AG04449 (cell line): Measurements from ENCODE around the gene KCNJ6.

Experiments
- CTCF ChIA-PET: fragments of 350-600 bp; formaldehyde crosslinking; extraction: SDS; loops from one replicate; lab custom pipeline; 2021; ENCODE audit warnings: antibody characterized with exemption; lab: Yijun Ruan, JAX
- POLR2A ChIA-PET: fragments of 400-600, 350-600 bp; formaldehyde crosslinking; extraction: SDS; loops from one replicate; lab custom pipeline; 2020; ENCODE audit warnings: antibody characterized with exemption, inconsistent platforms; lab: Yijun Ruan, JAX
- DNase-seq: peaks from one replicate; pipeline ENCODE4 v3.0.0-alpha.2; 2010; ENCODE audit warnings: low read depth, low spot score
- H3K4me3 ChIP-seq: 2 replicates; pipeline ENCODE4 v1.5.1; 2011; ENCODE audit warnings: low read depth, mild to moderate bottlenecking, control low read depth, low read length
- TF ChIP-seq, protein P1 (sequence below): IDR thresholded peaks from one replicate; pipeline ENCODE4 v1.5.1; 2011; ENCODE audit warnings: mild to moderate bottlenecking, moderate library complexity, low read length, control low read depth, inconsistent platforms; ENCODE audit not compliant: insufficient read depth; ENCODE audit errors: missing control alignments

The KCNJ6 gene

DNA sequence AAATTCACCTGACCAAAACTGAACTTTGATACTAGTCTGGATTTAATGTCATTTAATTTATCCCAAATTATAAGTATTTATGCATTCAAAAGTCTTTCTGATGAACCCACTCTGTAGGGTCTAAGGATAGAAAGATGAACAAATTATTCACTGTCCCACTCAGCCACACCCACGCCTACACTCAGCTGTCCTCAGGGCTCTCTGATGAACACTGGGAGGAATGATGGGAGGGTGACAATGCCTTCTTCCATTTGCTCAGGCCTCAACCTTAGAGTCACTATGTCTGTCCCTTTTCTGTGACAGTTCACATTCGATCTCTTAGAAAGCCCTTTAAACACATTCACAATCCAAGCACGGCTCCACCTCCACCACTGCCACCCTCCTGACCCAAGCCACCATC is 41.8 kb downstream of the KCNJ6 start:
- ChIA-PET CTCF (interaction anchor here (0.7 to 5.8 kb wide), 5 partner anchors 9 to 162 kb away, joined by 3 to 29 read pairs (median 3); no protein-coding TSS in a partner anchor), POLR2A (no interaction called here)
- TF ChIP-seq, protein P1, sequence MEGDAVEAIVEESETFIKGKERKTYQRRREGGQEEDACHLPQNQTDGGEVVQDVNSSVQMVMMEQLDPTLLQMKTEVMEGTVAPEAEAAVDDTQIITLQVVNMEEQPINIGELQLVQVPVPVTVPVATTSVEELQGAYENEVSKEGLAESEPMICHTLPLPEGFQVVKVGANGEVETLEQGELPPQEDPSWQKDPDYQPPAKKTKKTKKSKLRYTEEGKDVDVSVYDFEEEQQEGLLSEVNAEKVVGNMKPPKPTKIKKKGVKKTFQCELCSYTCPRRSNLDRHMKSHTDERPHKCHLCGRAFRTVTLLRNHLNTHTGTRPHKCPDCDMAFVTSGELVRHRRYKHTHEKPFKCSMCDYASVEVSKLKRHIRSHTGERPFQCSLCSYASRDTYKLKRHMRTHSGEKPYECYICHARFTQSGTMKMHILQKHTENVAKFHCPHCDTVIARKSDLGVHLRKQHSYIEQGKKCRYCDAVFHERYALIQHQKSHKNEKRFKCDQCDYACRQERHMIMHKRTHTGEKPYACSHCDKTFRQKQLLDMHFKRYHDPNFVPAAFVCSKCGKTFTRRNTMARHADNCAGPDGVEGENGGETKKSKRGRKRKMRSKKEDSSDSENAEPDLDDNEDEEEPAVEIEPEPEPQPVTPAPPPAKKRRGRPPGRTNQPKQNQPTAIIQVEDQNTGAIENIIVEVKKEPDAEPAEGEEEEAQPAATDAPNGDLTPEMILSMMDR, result no peak
- DNase-seq, result no peak
- no peak overlapping the region for H3K4me3 ChIP-seq

DNA sequence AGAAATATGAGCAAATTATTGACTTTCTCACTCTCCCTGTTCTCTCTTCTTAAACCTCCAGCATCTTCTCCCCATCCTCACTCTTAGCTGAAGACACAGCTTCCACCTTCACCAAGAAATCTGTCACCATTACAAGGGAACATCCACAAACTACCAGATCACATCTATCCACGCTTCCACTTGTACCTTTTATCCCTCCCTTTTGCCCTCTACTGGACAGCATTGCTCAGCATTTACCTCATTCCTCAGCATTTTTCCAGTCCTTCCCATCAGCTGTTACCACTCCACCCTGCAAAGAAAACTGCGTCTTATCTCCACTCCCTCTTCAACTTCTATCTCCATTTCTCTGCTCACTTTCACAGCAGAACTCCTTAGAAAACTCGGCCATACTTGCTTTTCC is 42.6 kb downstream of the KCNJ6 start:
- no peak overlapping the region for H3K4me3 ChIP-seq
- DNase-seq, result no peak
- TF ChIP-seq, protein P1, result peak; percentile 30
- POLR2A ChIA-PET, result no interaction called here
- CTCF ChIA-PET, result interaction anchor here (0.8 to 5.8 kb wide), 7 partner anchors 9 to 161 kb away, joined by 3 to 29 read pairs (median 3); no protein-coding TSS in a partner anchor

DNA sequence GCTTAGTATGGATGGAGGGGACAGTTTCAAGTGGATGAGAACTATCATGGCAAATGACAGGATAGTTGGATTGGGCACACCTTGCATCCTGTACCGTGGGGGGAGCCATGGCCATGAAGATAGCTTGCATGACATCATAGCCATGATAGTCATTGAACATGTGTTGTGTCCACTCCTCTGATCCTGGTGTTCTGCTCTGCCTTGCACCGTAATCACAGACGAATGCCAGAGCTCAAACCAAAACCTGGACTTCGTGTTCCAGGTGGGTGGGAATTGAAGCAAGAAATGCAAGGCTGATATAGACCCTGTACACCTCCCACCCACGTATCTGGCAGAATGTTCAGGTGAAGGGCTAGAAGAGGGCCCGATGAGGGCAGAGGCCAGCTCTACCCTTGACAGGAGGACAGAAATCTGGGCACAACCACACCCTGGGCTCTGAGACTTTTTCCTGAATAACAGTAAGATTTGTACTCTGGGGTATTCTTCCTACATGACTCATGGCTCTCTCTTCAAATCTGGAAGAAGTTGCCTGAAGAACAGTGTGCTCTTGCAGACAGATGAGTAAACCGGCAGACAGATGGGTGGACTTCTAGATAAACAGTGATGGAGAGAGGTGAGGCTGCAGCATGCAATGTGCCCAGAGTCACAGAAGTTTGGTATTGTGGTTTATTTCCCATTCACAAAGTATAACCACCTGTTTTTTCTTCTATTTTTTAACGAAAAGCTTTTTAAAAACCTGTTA is 45.0 kb downstream of the KCNJ6 start:
- TF ChIP-seq, protein P1, result no peak
- ChIA-PET CTCF (interaction anchor here (1.1 to 5.8 kb wide), 3 partner anchors 12 to 159 kb away, joined by 3 to 29 read pairs (median 4); no protein-coding TSS in a partner anchor), POLR2A (no interaction called here)
- no peak overlapping the region for H3K4me3 ChIP-seq
- peak; percentile 49 for DNase-seq

DNA sequence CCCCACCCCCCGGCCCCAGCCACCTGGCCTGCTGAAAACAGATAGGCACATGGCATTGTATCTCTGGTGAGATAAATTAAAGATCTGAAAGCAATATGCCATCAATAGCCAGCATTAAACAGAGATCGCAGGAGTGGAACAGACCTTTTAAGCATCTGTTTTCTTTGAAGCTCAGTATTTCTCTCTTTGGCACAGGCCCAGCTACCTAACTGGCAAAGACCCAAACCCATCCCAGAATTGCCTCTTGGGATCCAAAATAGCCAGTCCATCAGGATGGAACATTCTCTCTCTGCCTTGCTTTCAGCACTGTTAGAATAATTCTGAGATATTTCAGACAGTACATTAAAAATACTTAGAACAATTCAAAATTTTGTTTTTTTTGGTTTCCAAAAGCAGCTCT is 46.0 kb downstream of the KCNJ6 start:
- no peak for DNase-seq
- ChIA-PET POLR2A (no interaction called here), CTCF (interaction anchor here (0.9 to 5.8 kb wide), 3 partner anchors 27 to 158 kb away, joined by 3 to 29 read pairs (median 3); no protein-coding TSS in a partner anchor)
- H3K4me3 ChIP-seq, result no peak overlapping the region
- TF ChIP-seq, protein P1, result no peak

DNA sequence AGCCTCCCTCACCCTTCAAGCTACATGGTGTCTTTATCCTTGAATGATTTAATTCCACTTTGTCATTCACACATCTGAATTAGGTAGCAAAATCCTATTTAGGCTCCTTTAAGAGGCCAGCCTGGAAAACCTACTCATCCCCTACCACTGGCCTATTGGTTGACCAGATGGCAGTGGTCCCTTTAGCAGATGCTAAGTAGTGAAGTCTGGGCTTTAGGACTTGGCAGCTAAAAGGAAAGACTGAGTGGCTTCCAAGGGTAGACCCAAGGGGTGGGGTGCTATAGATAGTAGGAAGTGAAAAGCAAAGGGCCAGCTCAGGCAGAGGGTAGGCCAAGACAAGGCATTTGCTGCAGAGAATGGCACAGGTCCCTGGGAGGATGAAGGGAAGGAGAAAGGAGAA is 46.6 kb downstream of the KCNJ6 start:
- TF ChIP-seq, protein P1, result no peak
- DNase-seq, result no peak
- no peak overlapping the region for H3K4me3 ChIP-seq
- CTCF ChIA-PET, result interaction anchor here (0.9 to 1.6 kb wide), 3 partner anchors 27 to 169 kb away, joined by 3 to 4 read pairs (median 3); no protein-coding TSS in a partner anchor
- POLR2A ChIA-PET, result interaction anchor here (0.5 kb wide), 1 partner anchor 125 kb away, joined by 3 read pairs; no protein-coding TSS in a partner anchor
